Transverse colon (tissue), 4 donors: ENCODE measurements around the gene CDCA8. TPM values are rescaled to one million over a fixed set of nuclear protein-coding genes. Genes with fewer than 3 reads are reported as not detected.

Source experiments
- DNase-seq: peaks from one replicate; pipeline ENCODE4 v3.0.0-alpha.2; 2019
- H3K27ac ChIP-seq, 4 donors: fragments of 200-600 bp; sonication (generic); 2 replicates each; pipeline ENCODE4 v1.5.1; 2016 to 2018; ENCODE audit warnings: inconsistent platforms in 4 of 4
- H3K27me3 ChIP-seq: fragments of 200-600 bp; sonication (generic); 2 replicates; pipeline ENCODE4 v1.5.1; 2017; ENCODE audit warnings: inconsistent platforms
- H3K36me3 ChIP-seq, 4 donors: fragments of 200-600 bp; sonication (generic); 2 replicates each; pipeline ENCODE4 v1.5.1; 2017 to 2019; ENCODE audit warnings: inconsistent platforms in 4 of 4
- H3K4me1 ChIP-seq, 4 donors: fragments of 200-600 bp; sonication (generic); 2 replicates each; pipeline ENCODE4 v1.5.1; 2017 to 2020; ENCODE audit warnings: inconsistent platforms in 4 of 4
- H3K4me3 ChIP-seq, 4 donors: fragments of 200-600 bp; sonication (generic); 1 replicate in 1 of 4; 2 replicates in 3 of 4; pipeline versions ENCODE4 v1.5.1 to v1.6.1; 2017 to 2019; ENCODE audit warnings: inconsistent platforms in 4 of 4
- H3K9me3 ChIP-seq, 2 donors: fragments of 200-600 bp; sonication (generic); 2 replicates each; pipeline ENCODE4 v1.5.1; 2017 to 2019; ENCODE audit warnings: inconsistent platforms in 2 of 2
- EP300 ChIP-seq: sonication (generic); formaldehyde crosslinking; IDR thresholded peaks from one replicate; pipeline ENCODE4 v1.6.1; 2017; ENCODE audit warnings: antibody characterized with exemption, low read depth
- POLR2A ChIP-seq: fragments of 450-650 bp; IDR thresholded peaks from one replicate; pipeline ENCODE4 v1.6.1; 2016; ENCODE audit warnings: antibody characterized with exemption, mild to moderate bottlenecking, moderate library complexity
- POLR2AphosphoS5 ChIP-seq, 3 donors: sonication (generic); formaldehyde crosslinking; IDR thresholded peaks; one replicate each; pipeline ENCODE4 v1.6.1; 2016; ENCODE audit warnings: antibody characterized with exemption in 3 of 3
- WGBS, 2 donors: methylation state at CpG; one replicate each; pipeline ENCODE4 v1.1.5; 2018; ENCODE audit warnings: low coverage in 1 of 2; 5-methylcytosine and 5-hydroxymethylcytosine counted together
- in situ Hi-C, 4 donors: fragments of 200-750 bp; cut with MboI; loops; one replicate each; pipeline versions ENCODE4 v1.15.0 to v1.15.1; 2017; ENCODE audit warnings: low sequenced_read_pairs in 3 of 4, low pct_ligation_motif_present in 1 of 4, low pct_unique_long_range_greater_than_20kb in 1 of 4
- intact Hi-C: fragments of 100-400 bp; cut with DNase I; formaldehyde crosslinking; loops from one replicate; pipeline ENCODE4 v1.15.1; 2023; ENCODE audit warnings: low total_unique reads
- total RNA-seq, 4 donors: library from RNA; depleted of rRNA; stranded (reverse); fragments of >200 nt; gene quantifications; one replicate each; pipeline ENCODE4 v1.1.0, GENCODE V29; 2016
- TF ChIP-seq, protein P1 (sequence below), 5 experiments: fragments of 200-600 bp in 3 of 5; fragments of 450-650 bp in 2 of 5; sonication (generic) in 3 of 5; IDR thresholded peaks; 1 replicate in 2 of 5; 2 replicates in 3 of 5; pipeline ENCODE4 v1.5.1; 2016 to 2017; ENCODE audit warnings: antibody characterized with exemption in 5 of 5, inconsistent platforms in 3 of 5, mild to moderate bottlenecking in 2 of 5, moderate library complexity in 1 of 5

The CDCA8 gene
- total RNA-seq, 4 donors from 2014 or later, result 2.0 to 5.7 (median 2.1) TPM; not detected in 1

DNA sequence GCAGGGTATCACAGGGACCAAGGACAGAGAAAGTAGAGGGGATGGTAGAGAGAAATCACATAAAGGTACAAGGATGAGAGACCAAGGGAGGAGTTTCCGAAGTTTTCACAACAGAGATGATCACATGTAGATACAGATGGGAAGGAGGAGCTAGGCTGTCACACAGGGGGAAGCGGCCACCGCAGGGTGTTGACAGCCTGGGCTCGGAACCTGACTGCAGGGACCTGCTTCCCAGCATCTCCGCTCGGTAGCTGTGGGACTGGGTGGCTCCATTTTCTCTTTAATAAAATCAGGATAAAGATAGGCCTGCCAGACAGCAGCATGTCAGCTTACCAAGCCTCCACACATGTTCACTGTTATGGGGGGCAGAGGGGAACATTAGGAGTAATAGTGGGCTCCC lies 32.3 kb downstream of the CDCA8 start:
- no peak for TF ChIP-seq POLR2A
- no peak for TF ChIP-seq POLR2AphosphoS5 (IDR thresholded peaks at IDR 0.05)
- TF ChIP-seq EP300, result no peak
- TF ChIP-seq, protein P1, sequence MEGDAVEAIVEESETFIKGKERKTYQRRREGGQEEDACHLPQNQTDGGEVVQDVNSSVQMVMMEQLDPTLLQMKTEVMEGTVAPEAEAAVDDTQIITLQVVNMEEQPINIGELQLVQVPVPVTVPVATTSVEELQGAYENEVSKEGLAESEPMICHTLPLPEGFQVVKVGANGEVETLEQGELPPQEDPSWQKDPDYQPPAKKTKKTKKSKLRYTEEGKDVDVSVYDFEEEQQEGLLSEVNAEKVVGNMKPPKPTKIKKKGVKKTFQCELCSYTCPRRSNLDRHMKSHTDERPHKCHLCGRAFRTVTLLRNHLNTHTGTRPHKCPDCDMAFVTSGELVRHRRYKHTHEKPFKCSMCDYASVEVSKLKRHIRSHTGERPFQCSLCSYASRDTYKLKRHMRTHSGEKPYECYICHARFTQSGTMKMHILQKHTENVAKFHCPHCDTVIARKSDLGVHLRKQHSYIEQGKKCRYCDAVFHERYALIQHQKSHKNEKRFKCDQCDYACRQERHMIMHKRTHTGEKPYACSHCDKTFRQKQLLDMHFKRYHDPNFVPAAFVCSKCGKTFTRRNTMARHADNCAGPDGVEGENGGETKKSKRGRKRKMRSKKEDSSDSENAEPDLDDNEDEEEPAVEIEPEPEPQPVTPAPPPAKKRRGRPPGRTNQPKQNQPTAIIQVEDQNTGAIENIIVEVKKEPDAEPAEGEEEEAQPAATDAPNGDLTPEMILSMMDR (IDR thresholded peaks at IDR 0.05), result no peak
- no peak overlapping the region for H3K4me3 ChIP-seq
- H3K9me3 ChIP-seq, result no peaks in the 10 kb centered on the region
- 84 to 87% methylated on average over 2 to 6 of the region's 6 CpGs for WGBS, 2 donors
- no peaks in the 10 kb centered on the region for H3K27me3 ChIP-seq
- no peaks in the 10 kb centered on the region for H3K36me3 ChIP-seq
- in situ Hi-C loops (no loop called here), intact Hi-C loops (no loop called here)
- no peak overlapping the region for H3K27ac ChIP-seq
- no peak for DNase-seq
- no peaks in the 10 kb centered on the region for H3K4me1 ChIP-seq

DNA sequence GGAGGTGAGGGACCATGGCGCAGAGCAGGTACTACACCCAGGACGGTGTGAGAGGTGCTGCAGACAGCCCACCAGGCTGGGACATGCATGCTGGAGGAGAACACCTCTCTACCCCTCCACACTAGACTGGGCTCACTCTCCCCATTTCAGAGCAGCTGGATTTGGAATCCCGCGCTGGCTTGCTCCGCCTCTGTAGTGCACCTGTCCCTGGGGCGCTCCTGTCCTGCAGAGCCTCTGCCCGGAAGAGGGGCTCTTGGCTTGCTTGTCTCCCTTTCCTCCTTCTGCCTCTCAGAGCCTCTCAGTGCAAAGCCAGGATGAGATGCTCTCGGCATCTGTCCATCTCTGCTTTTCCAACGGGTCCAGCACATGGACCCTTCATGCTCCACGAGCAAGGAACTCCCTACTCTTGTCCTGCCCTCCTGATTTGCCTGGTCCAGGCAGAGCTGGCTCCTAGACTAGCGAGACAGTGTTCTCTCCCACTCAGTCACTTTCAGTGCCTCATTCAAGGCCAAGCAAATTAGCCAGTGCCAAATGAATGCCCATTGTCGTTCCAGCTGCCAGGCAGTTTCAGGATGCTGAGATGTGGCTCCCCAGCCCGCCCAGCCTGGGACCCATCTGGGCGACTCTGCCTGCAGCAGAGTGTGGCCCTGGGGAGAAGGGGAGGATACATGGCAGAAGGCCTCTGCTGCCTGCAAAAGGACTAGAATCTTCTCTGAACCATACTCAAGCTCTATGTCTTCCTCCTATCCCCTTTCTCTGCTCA lies 33.7 kb downstream of the CDCA8 start:
- Histone ChIP-seq H3K4me1 (no peaks in the 10 kb centered on the region), H3K4me3 (no peak overlapping the region), H3K9me3 (no peaks in the 10 kb centered on the region), H3K36me3 (no peaks in the 10 kb centered on the region), H3K27me3 (no peaks in the 10 kb centered on the region), H3K27ac (no peak overlapping the region)
- DNase-seq, result no peak
- intact Hi-C loops (no loop called here), in situ Hi-C loops (no loop called here)
- TF ChIP-seq POLR2A (no peak), EP300 (no peak), POLR2AphosphoS5 (IDR thresholded peaks at IDR 0.05) (no peak)
- TF ChIP-seq, protein P1 (IDR thresholded peaks at IDR 0.05), result no peak
- WGBS, 2 donors, result 77 to 95% methylated on average over 7 to 14 of the region's 14 CpGs

DNA sequence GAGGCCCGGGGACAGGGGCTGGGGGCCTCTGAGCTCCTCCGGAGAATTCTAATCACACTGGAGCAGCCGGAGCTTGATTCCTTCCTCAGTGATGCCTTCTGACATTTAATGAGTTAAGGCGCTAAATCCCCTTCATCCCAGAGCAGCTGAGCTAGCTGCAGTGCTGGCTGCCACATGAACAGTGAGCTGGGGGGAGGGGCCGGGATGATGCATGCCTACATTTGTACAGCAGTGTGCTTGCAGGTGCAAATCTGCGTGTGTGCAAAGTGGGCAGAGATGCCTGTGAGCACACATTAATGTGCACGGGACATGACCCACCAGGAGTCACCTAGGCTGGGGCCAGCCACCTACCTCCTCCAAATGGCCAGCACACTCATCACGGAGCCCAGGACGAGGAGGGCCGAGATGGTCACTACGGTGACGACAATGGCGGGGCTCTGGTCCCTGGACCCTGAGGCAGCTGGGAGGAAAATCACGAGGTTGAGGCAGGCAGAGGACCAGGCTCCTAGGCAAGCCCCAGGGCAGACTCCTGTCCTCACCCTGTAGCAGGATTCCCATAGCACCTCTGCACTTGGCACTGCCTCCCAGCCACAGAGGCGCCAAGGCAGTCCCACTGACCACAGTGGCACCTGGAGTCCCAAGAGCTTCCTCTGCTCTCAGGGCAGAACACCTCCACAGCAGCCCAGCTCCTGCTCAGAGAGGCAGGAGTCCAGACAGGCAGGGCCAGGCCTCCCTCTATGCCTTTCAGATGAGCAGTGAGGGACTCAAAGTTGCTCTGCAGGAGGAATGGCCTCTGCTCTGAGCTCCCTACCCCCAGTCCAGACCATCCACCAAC lies 34.7 kb downstream of the CDCA8 start:
- no peaks in the 10 kb centered on the region for H3K27me3 ChIP-seq
- intact Hi-C loops (no loop called here), in situ Hi-C loops (no loop called here)
- TF ChIP-seq, protein P1 (IDR thresholded peaks at IDR 0.05), result no peak
- TF ChIP-seq POLR2A (no peak), EP300 (no peak), POLR2AphosphoS5 (IDR thresholded peaks at IDR 0.05) (no peak)
- no peaks in the 10 kb centered on the region for H3K9me3 ChIP-seq
- no peak for DNase-seq
- no peak overlapping the region for H3K27ac ChIP-seq
- H3K4me3 ChIP-seq, result no peak overlapping the region
- no peaks in the 10 kb centered on the region for H3K4me1 ChIP-seq
- WGBS, 2 donors, result 68% methylated on average over 14 of the region's 15 CpGs; no CpG with 5 or more reads in 1 of the 2 donors
- no peaks in the 10 kb centered on the region for H3K36me3 ChIP-seq

DNA sequence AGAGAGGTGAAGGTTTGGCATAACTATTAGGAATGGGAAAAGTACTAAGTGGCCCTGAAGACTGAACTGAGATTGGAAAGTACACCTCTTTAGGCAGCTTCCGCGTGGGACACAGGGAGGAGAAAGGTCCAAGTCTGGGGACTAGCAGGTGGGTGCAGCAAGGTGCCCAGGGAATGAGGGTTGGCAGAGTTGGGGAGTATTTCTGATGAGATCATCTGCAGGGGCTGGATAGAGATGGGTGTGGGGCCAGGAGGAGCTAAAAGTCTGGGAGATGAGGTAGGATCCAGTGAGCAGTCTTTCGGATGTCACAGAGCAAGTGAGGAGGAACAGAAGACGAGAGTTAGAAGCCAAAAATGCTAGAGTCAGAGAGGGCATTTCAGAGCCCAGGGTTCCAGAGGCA lies 36.1 kb downstream of the CDCA8 start:
- H3K4me3 ChIP-seq, result no peak overlapping the region
- intact Hi-C loops (no loop called here), in situ Hi-C loops (no loop called here)
- DNase-seq, result no peak
- TF ChIP-seq, protein P1 (IDR thresholded peaks at IDR 0.05), result no peak
- no peak for TF ChIP-seq POLR2AphosphoS5 (IDR thresholded peaks at IDR 0.05)
- no peak for TF ChIP-seq POLR2A
- no peak for TF ChIP-seq EP300
- H3K9me3 ChIP-seq, result no peaks in the 10 kb centered on the region
- WGBS, 2 donors, result 63 to 86% methylated on average over 4 of the region's 4 CpGs
- no peaks in the 10 kb centered on the region for H3K36me3 ChIP-seq
- H3K4me1 ChIP-seq, result peaks cover 0 to 6% (median 6%) of the 10 kb centered on the region in 4 donors
- no peak overlapping the region for H3K27ac ChIP-seq
- peaks cover 5% of the 10 kb centered on the region for H3K27me3 ChIP-seq
